Thoracic aorta (tissue), 2 donors: ENCODE results near the gene CENPB. TPM values are rescaled to one million over a fixed set of nuclear protein-coding genes. Genes with fewer than 3 reads are reported as not detected.
A peak's percentile ranks its signal among the peaks of the same experiment; 100 is the strongest.

Source experiments
- ATAC-seq: fragments of 150-250 bp; one replicate; pipeline ENCODE4 v1.8.0; 2017; ENCODE audit warnings: low read depth; ENCODE audit not compliant: insufficient number of reproducible peaks, low FRiP score
- DNase-seq: peaks from one replicate; pipeline ENCODE4 v3.0.0-alpha.2; 2020; ENCODE audit warnings: low spot score
- H3K27ac ChIP-seq, 2 donors: fragments of 200-600 bp; sonication (generic); 1 replicate in 1 of 2; 2 replicates in 1 of 2; pipeline ENCODE4 v1.5.1; 2016; ENCODE audit warnings: mild to moderate bottlenecking in 2 of 2, moderate library complexity in 2 of 2
- H3K27me3 ChIP-seq: fragments of 200-600 bp; sonication (generic); replicated peaks from 2 replicates; pipeline ENCODE4 v1.6.0; 2016; ENCODE audit warnings: mild to moderate bottlenecking; ENCODE audit not compliant: insufficient read depth
- H3K36me3 ChIP-seq: fragments of 200-600 bp; sonication (generic); one replicate; pipeline ENCODE4 v1.5.1; 2016
- H3K4me1 ChIP-seq, 2 donors: fragments of 200-600 bp; sonication (generic); 1 replicate in 1 of 2; 2 replicates in 1 of 2; pipeline versions ENCODE4 v1.5.1 to v1.6.0; 2016; ENCODE audit warnings: low read depth in 2 of 2, mild to moderate bottlenecking in 1 of 2; ENCODE audit not compliant: control insufficient read depth in 1 of 2
- H3K4me3 ChIP-seq: fragments of 200-600 bp; sonication (generic); 2 replicates; pipeline ENCODE4 v1.5.1; 2016; ENCODE audit warnings: mild to moderate bottlenecking
- H3K9me3 ChIP-seq: fragments of 200-600 bp; sonication (generic); 2 replicates; pipeline ENCODE4 v1.5.1; 2016
- total RNA-seq, 2 donors: library from RNA; depleted of rRNA; stranded (reverse); fragments of >200 nt; gene quantifications; one replicate each; pipeline versions ENCODE4 v1.1.0 to v1.2.3, GENCODE V29; 2016
- TF ChIP-seq, protein P1 (sequence below): fragments of 200-600 bp; sonication (generic); IDR thresholded peaks from one replicate; pipeline ENCODE4 v1.5.1; 2019; ENCODE audit warnings: antibody characterized with exemption

CENPB gene
- total RNA-seq, 2 donors from 2014 or later = 97.2 to 114 TPM

DNA sequence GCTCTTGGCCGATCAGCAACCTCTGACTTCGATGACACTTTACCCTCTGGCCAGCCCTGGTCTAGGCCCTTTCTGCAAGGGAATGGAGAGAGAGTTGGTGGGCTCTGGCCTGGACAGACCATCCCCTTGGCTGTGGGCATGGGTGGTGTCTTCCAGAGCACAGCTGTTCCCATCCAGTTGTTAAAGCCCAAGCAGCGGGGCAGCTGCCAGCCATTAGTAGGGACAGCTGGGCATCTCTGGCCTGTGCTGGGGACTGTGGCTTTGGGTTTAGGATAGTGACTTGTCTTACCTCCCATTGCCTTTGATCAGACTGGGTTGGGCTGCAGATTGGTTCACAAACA, 12.3 kb upstream of the CENPB start:
- Histone ChIP-seq H3K9me3 (no peaks in the 10 kb centered on the region), H3K4me3 (no peak overlapping the region), H3K27ac (peak overlapping the region in 1 of 2 donors; percentile 28), H3K4me1 (peaks cover 10 to 44% of the 10 kb centered on the region in 2 donors), H3K36me3 (peaks cover 40% of the 10 kb centered on the region), H3K27me3 (no peaks in the 10 kb centered on the region)
- no peak for DNase-seq
- ATAC-seq = no peak
- TF ChIP-seq, protein P1, sequence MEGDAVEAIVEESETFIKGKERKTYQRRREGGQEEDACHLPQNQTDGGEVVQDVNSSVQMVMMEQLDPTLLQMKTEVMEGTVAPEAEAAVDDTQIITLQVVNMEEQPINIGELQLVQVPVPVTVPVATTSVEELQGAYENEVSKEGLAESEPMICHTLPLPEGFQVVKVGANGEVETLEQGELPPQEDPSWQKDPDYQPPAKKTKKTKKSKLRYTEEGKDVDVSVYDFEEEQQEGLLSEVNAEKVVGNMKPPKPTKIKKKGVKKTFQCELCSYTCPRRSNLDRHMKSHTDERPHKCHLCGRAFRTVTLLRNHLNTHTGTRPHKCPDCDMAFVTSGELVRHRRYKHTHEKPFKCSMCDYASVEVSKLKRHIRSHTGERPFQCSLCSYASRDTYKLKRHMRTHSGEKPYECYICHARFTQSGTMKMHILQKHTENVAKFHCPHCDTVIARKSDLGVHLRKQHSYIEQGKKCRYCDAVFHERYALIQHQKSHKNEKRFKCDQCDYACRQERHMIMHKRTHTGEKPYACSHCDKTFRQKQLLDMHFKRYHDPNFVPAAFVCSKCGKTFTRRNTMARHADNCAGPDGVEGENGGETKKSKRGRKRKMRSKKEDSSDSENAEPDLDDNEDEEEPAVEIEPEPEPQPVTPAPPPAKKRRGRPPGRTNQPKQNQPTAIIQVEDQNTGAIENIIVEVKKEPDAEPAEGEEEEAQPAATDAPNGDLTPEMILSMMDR = no peak

- H3K27ac ChIP-seq = no peak overlapping the region
- H3K9me3 ChIP-seq = no peaks in the 10 kb centered on the region
- peaks cover 10 to 44% of the 10 kb centered on the region in 2 donors for H3K4me1 ChIP-seq
- DNase-seq (no peak), ATAC-seq (no peak)
- TF ChIP-seq, protein P1 = no peak
- H3K27me3 ChIP-seq = no peaks in the 10 kb centered on the region
- peaks cover 34% of the 10 kb centered on the region for H3K36me3 ChIP-seq
- no peak overlapping the region for H3K4me3 ChIP-seq
Measured at GRCh38 chr20:3798373-3798768, 11.8 kb upstream of the CENPB start.

GRCh38 chr20:3797592-3798372, 11.2 kb upstream of the CENPB start:
- H3K27ac ChIP-seq = no peak overlapping the region
- DNase-seq = no peak
- peak overlapping the region; percentile 95 for H3K4me3 ChIP-seq

DNA sequence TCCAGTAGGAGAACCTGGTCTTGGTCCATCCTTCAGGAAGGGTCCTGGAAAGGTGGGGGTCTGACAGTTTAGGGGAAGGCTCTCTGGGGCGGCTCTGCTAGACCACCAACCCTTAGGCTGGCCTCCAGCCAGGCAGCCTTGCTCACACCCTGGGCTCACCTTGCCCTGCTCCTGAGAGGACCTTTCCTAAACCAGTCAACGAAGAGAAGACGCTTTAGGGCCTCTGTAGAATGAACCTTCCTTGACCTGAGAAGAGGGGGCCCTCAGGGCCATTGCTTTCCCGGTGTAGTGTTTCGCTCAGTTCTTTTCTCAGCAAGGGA, 10.6 kb upstream of the CENPB start:
- Histone ChIP-seq H3K4me1 (peaks cover 10 to 44% of the 10 kb centered on the region in 2 donors), H3K9me3 (no peaks in the 10 kb centered on the region), H3K27ac (no peak overlapping the region), H3K4me3 (peak overlapping the region; percentile 95), H3K27me3 (no peaks in the 10 kb centered on the region), H3K36me3 (peaks cover 23% of the 10 kb centered on the region)
- DNase-seq = no peak
- TF ChIP-seq, protein P1 = no peak
- ATAC-seq = no peak

More at GRCh38 chr20:3797592-3798372, 11.2 kb upstream of the CENPB start:
- peaks cover 29% of the 10 kb centered on the region for H3K36me3 ChIP-seq
- peaks cover 10 to 44% of the 10 kb centered on the region in 2 donors for H3K4me1 ChIP-seq
- no peaks in the 10 kb centered on the region for H3K9me3 ChIP-seq
- TF ChIP-seq, protein P1 = no peak
- ATAC-seq = no peak
- no peaks in the 10 kb centered on the region for H3K27me3 ChIP-seq

GRCh38 chr20:3796477-3797225, 10.1 kb upstream of the CENPB start:
- H3K27me3 ChIP-seq = no peaks in the 10 kb centered on the region
- no peak for DNase-seq
- peak overlapping the region; percentile 95 for H3K4me3 ChIP-seq
- ATAC-seq = no peak
- peaks cover 10 to 44% of the 10 kb centered on the region in 2 donors for H3K4me1 ChIP-seq
- no peaks in the 10 kb centered on the region for H3K9me3 ChIP-seq
- peaks cover 17% of the 10 kb centered on the region for H3K36me3 ChIP-seq
- TF ChIP-seq, protein P1 = no peak
- H3K27ac ChIP-seq = peak overlapping the region in 1 of 2 donors; percentile 98
